Right renal cortex interstitium (tissue), 3 donors: ENCODE data around the gene GAB4. TPM values are rescaled to one million over a fixed set of nuclear protein-coding genes. Genes with fewer than 3 reads are reported as not detected.

ENCODE experiments used
- DNase-seq, 3 donors: peaks; one replicate each; pipeline ENCODE4 v3.0.0-alpha.2; 2013; ENCODE audit warnings: low read depth in 3 of 3, low spot score in 2 of 3
- polyA plus RNA-seq, 3 donors: library from polyadenylated mRNA; unstranded; fragments of 120-200 nt; gene quantifications; one replicate each; pipeline ENCODE4 v1.2.1, GENCODE V29; 2013; ENCODE audit not compliant: insufficient read length in 3 of 3

Gene GAB4
- polyA plus RNA-seq, 3 donors = not detected

DNA sequence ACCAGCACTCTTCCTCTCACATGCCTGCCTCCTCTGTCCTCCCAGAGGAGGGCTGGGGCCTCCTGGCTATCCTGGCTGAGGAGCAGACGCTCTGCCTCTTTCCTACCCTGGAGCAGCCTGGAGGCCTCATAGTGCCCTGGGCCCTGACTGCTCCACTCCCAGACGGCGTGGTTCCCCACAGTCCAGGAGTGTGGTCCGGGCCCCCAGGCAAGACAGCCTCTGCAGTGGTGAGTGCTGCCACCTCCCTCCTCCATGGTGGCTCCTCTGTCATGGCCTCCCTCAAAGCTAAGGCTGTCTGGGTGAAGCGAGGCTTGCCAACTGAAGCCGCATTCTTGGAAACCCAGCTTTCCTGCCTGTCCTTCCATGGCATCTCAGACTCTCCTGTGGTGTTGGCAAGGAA is 19.8 kb downstream of the GAB4 start:
- no peak for DNase-seq

- no peak for DNase-seq
Measured at GRCh38 chr22:16987822-16988221, 20.2 kb downstream of the GAB4 start.

DNA sequence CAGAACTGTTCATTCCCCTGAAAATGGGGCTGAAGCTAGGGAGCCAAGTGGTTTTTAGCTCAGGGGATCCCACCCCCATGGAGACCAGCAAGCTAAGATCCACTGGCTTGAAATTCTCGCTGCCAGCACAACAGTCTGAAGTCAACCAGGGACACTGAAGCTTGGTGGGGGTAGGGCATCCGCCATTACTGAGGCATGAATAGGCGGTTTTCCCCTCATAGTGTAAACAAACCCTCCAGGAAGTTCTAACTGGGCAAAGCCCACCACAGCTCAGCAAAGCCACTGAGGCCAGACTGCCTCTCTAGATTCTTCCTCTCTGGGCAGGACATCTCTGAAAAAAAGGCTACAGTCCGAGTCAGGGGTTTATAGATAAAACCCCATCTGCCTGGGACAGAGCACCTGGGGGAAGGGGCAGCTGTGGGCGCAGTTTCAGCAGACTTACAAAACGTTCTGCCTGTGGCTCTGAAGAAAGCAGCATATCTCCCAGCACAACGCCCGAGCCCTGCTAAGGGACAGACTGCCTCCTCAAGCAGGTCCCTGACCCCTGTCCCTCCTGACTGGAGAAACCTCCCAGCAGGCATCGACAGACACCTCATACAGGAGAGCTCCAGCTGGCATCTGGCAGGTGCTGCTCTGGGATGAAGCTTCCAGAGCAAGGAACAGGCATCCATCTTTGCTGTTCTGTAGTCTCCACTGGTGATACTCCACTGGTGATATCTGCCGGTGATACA is 32.7 kb downstream of the GAB4 start:
- DNase-seq = no peak

DNA sequence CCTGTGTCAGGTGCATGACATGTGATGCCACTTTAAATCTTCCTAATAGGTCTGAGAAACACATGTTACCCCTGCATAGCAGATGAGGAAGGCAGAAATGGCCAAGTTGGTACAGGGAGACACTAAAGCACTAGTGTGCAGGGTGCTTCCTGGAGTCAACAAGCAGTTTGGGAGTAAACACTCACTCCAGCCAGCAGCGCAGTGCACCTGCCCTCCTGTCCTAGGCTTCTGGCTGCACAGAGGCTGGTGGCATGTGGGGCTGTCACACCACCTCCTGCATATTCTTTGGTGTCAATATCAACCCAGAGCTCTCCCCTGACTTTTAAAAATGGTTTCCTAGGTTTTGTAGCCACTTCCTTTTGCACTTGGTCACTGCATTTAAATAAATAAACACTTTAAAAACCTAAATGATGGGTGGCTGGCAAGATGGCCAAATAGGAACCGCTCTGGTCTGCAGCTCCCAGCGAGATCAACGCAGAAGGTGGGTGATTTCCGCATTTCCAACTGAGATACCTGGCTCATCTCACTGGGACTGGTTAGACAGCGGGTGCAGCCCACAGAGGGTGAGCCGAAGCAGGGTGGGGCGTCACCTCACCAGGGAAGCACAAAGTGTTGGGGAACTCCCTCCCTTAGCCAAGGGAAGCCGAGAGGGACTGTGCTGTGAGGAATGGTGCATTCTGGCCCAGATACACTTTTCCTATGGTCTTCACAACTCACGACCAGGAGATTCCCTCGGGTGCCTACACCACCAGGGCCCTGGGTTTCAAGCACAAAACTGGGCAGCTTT is 33.5 kb downstream of the GAB4 start:
- no peak for DNase-seq

DNA sequence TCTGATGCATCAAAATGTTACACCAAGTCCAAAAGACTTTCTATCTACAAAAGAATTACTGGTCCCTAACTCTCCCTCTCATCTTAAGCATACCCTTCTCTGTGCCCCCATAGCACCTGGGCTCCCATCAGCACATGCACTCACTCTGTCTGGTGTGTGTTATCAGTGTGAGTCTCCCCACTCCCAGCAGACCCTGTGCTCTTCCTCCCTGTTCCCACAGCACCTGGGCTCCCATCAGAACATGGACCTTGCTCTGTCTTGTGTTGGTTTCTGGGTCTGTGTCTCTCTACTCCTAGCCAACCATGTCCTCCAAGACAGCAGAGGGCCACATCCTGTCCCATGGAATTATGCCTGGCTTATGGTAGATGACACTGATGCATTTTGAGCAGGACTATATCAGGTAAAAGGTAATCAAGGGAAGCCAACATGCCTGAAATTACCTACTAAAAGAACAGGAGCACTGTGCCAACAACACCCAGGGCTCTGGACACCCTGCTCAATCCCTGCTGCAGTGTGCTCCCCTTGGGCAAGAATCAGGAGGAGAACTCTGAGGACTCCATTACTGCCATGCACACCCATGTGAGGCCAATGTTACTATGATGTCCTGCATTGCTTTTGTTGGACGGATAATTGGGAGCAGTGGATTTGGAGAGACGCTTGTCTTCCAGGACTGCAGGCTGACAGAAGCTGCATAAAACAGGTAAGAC is 34.3 kb downstream of the GAB4 start:
- DNase-seq = no peak

GRCh38 chr22:16972311-16972710 is 35.7 kb downstream of the GAB4 start:
- no peak for DNase-seq

- DNase-seq = no peak
Measured at GRCh38 chr22:16970446-16970845, 37.6 kb downstream of the GAB4 start.

- DNase-seq = no peak
Measured at GRCh38 chr22:16969508-16970327, 38.3 kb downstream of the GAB4 start.

DNA sequence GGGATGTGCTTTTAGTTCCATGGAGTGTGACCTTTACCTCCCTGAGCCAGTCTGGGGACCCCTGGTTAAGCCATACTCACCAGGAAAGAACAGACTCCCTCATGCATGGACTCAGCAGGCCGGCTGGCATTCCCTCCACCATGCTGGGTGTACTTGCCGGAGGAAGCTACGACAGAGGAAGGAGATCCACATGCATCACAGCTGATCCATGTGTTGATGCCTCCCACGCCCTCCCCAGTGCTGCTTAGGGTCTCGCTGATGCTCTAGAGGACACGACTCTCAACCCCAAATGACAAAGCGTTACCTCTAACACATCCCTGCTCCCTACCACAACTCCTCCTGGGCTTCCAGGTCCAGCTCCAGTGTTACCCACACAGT is 39.8 kb downstream of the GAB4 start:
- DNase-seq = no peak

- DNase-seq = no peak
Measured at GRCh38 chr22:16967453-16968217, 40.4 kb downstream of the GAB4 start.

GRCh38 chr22:16966251-16966650 is 41.8 kb downstream of the GAB4 start:
- DNase-seq = no peak

DNA sequence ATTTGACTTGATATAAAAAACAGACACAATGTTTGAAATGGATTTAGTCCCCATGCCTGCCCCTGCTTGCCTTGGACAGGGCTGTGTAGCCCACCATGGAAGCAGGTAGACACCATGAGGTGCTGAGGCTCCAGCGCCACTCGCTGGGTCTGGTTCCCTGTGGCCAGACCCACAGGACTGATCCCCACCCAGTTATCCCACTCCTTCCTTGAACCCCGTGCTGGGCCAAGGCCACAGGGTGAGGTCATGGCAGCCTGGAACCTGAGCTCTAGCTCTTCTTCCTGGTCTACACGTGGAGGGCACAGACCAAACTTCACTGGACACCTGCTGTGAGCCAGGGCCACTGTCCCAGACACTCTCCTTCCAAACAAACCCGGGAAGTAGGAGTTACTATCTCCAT is 42.5 kb downstream of the GAB4 start:
- DNase-seq = no peak

GRCh38 chr22:16965083-16965482 is 42.9 kb downstream of the GAB4 start:
- no peak for DNase-seq

DNA sequence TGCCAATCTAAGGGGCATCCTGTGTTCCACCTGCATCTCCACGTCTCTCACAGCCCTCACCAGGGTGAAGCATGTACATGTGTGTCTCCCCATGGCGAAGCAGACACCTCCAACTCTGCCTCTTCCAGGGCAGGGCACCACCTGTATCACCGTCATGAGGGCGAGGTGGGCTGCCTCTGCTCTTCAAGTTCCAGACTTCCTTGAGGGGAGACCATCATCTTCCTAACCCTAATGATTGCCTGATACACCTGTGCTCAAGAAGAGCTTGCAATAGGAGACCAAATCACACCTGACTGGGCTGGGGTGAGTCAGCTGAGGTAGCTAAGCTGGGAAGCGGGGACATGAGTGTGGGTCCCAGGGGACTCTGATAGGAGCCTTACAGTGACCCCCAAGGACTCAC is 43.7 kb downstream of the GAB4 start:
- DNase-seq = no peak

GRCh38 chr22:16963189-16963945 is 44.7 kb downstream of the GAB4 start:
- DNase-seq = no peak

DNA sequence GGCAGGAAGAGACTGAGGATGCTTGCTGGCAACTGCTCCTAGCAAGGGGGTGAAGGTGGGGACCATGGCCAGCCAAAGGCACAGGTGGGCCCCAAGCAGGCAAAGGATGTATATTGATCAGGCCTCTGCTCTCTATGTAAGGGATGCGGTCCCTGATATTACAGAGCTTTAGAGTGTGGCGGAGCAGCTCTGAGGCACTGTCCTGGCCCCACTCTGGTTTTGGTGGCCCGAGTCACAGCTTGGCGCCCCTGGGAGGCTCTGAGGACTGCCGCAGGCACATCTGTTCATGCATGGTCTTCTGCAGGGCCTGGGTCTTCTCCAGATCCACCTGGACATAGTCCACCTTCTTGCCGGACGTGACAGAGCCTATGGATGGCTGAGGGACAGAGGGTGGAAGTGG is 45.5 kb downstream of the GAB4 start:
- DNase-seq = no peak

DNA sequence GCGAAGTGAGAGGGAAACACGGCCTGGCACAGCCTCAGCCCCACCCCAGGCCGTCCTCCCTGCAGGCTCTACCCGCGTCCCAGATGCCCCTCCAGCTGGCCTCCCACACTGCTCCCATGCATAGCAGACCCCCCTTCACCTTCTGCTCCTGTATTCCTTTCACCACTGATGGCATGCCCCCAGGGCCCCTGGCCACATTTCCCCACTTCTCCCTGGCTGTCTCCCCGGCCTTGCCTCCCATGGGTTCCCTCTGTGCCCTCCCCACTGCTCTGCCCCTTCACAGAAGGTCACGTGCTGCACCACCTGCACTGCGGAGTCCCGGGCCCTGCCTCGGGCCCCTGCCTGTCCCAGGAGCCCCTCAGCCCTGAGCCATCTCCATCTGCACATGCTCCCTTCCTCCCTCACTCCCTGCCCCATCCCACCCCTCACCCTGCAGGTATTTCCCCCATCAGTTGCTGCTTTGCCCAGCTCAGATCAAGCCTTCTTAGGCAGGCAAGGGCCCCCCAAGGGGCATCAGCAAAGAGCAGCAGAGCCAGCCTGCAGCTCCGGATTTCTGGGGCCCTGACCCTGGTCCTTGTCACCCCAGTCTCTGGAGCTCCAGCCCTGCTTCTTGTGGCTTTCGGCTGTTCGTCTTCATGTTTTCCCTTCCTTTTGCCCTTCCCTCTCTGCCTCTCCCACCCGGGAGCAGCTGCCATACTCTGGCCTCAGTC is 46.4 kb downstream of the GAB4 start:
- no peak for DNase-seq

DNA sequence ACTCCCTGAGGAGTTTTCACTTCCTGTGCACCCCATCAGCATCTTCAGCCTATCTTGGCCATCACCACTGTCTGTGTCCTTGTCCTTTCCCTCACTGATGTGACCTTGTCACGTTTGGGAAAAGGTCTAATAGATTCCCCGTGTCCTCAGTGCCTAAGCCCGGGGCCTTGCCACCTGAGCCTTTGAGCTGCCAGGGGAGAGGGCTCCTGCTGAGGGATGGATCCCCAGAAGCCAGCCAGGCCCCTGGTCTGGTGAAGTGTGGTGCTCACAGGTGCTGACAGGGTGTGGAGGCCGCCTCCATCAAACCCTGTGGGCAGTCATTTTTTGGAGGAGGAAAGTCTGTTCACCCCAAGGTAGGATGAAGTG is 47.2 kb downstream of the GAB4 start:
- no peak for DNase-seq
